Measurements from ENCODE around the gene DSCAML1. TPM values are rescaled to one million over a fixed set of nuclear protein-coding genes. Genes with fewer than 3 reads are reported as not detected.

DSCAML1 gene
- total RNA-seq, 2 donors from 2014 or later: 0.67 to 1.3 TPM

DNA sequence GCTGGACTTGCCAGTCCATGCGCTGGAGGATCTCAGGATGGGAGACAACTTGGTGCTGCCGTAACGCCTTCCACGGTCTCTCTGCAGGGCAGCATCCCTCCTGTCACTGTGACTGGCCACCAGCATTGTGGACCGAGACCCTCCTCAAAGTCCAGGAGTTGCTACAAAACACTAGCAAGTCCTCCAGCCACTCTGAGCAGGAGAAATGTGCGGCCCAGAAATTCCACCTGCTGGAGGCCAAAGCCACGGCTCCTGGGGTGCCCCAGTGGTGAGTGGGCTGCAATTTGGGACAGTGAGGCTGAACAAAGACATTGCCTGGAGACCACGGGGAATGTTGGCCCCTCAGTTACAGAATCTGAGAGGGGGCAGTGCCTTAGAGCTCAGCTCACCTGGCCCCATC is 6.9 kb upstream of the DSCAML1 start:
- no peaks in the 10 kb centered on the region for H3K36me3 ChIP-seq
- TF ChIP-seq, protein P1, sequence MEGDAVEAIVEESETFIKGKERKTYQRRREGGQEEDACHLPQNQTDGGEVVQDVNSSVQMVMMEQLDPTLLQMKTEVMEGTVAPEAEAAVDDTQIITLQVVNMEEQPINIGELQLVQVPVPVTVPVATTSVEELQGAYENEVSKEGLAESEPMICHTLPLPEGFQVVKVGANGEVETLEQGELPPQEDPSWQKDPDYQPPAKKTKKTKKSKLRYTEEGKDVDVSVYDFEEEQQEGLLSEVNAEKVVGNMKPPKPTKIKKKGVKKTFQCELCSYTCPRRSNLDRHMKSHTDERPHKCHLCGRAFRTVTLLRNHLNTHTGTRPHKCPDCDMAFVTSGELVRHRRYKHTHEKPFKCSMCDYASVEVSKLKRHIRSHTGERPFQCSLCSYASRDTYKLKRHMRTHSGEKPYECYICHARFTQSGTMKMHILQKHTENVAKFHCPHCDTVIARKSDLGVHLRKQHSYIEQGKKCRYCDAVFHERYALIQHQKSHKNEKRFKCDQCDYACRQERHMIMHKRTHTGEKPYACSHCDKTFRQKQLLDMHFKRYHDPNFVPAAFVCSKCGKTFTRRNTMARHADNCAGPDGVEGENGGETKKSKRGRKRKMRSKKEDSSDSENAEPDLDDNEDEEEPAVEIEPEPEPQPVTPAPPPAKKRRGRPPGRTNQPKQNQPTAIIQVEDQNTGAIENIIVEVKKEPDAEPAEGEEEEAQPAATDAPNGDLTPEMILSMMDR (IDR thresholded peaks at IDR 0.05): no peak
- H3K27ac ChIP-seq: no peak overlapping the region

DNA sequence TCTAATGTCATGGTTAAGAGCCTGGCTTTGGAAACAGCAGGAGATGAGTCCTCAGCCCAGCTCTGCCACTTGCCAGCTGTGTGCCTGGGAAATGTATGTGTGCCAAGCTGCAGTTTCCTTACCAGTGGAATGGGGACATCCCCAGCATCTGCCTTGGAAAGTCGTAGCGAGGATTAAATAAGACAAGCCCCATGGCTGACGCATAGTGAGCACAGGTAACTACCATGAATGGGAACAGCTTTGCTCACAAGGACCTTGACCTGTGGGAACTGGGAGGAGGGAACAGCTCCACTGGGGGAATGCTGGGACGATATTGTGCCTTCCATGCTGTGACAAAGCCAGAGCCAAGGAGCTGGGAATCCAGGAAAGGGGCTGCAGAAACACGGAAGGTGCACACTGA is 2.6 kb upstream of the DSCAML1 start:
- Histone ChIP-seq H3K4me1 (peaks cover 0 to 18% of the 10 kb centered on the region in 2 donors), H3K4me3 (no peak overlapping the region), H3K9me3 (no peaks in the 10 kb centered on the region), H3K27ac (no peak overlapping the region), H3K27me3 (peaks cover 0 to 16% of the 10 kb centered on the region in 2 donors), H3K36me3 (no peaks in the 10 kb centered on the region)
- DNase-seq (ENCODE audit: low spot score): no peak
- TF ChIP-seq, protein P1 (IDR thresholded peaks at IDR 0.05): no peak

More for the DNA sequence above, 6.9 kb upstream of the DSCAML1 start:
- DNase-seq (ENCODE audit: low spot score): no peak
- Histone ChIP-seq H3K9me3 (no peaks in the 10 kb centered on the region), H3K4me3 (no peak overlapping the region), H3K4me1 (peaks cover 0 to 12% of the 10 kb centered on the region in 2 donors), H3K27me3 (no peaks in the 10 kb centered on the region)

DNA sequence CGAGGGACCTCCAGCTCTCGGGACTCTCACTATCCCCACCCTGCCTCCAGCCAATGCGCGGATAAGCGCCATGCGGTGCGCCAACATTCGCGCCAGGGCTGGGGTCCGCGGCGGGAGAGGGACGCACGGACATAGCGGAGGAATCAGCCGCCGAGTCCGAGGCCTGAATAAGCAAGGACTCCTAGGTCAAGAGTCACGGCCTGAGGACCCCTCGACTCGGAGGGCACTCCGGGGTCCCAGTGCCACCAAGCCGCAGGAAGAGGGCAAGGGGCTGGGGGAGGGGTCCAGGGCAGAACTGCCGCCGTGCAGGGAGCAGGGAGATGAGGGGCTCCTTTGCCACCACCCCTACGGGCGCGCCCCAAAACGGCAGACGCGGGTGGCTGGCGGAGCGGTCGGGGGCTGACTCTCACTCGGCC is 552 bp downstream of the DSCAML1 start:
- peaks cover 0 to 18% of the 10 kb centered on the region in 2 donors for H3K4me1 ChIP-seq
- no peak for DNase-seq (ENCODE audit: low spot score)
- no peaks in the 10 kb centered on the region for H3K36me3 ChIP-seq
- H3K27me3 ChIP-seq: peaks cover 0 to 18% of the 10 kb centered on the region in 2 donors
- TF ChIP-seq, protein P1 (IDR thresholded peaks at IDR 0.05): no peak
- H3K27ac ChIP-seq: no peak overlapping the region
- H3K4me3 ChIP-seq: peak overlapping the region; percentile 6 to 47
- no peaks in the 10 kb centered on the region for H3K9me3 ChIP-seq

DNA sequence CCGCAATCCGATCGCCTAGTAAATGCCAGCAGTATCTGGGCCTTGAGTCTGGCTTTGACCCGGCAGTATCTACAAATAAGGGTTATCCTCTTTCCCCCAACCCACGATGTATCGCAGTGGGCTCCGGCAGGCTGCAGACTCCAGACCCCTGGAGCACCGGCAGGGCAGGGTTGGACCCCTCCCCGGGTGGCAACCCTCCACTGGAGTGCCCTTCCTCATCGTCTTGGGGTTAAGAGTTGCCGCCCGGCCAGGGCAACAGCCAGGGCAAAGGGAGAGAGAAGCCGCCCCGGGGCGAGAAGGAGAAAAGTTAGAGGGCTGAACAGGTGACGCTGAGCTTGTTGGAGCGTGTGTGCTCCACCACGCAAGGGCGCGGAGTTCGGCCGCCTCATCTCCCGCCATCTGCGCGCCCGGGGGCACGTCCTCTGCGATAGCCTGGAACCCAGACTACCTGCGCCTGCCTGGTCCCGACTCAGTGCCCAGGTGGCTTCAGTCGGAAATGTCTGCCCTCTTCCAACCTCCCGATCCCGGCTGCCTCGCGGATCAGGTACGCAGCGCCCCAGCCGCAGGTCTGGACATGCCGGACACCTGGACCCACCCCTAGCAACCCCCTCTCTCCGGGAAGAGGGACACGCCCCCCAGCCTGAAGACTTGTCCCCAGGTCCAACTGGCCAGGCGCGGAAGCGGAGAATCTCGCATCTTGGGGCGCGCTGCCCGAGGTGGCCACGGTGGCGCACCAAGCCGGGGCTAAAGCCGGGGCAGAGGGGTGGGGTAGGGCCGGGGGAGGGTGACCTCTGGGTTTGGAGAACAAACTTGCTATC is 1.2 kb downstream of the DSCAML1 start:
- Histone ChIP-seq H3K27me3 (peaks cover 0 to 18% of the 10 kb centered on the region in 2 donors), H3K9me3 (no peaks in the 10 kb centered on the region)

DNA sequence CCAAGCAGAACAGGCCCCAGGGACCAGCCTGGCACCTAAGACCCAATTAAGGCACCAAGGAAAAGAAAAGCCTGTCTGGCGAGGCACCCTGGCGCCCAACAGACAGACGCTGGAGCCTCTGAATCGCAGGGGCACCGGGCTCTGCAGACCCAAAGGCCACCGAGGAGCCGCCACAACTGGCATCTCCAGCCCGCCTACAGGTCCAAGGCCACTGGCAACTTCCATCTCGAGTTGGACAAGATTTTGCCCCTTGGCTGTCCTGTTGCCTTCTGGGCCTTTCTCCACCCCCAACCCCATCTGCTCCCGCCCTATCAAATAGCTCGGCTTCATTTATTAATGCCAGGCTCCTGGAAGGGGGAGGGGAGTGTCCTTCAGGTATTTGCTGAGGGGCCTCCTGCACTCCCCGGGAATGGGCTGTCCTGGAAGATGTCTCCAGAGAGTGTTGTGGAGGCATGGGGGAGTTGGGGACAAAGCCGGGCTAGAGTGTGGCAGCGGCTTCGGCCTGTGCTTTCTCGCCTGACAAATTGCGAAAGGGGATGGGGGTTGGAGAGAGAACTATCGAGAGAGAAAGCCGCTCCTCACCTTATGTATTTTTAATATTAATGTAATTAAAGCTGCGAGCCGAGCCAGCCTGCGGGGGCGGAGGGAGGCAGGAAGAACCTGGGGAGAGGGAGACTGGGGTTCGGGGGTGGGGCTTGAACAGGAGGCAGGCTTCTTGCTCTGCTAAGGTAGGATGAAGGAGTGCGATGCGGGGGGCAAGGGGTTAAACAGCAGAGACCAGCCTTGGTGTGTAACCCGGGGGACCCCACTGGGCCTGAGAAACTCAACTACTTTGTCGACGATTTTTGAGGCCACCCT is 2.0 kb downstream of the DSCAML1 start:
- peaks cover 0 to 18% of the 10 kb centered on the region in 2 donors for H3K4me1 ChIP-seq
- TF ChIP-seq, protein P1 (IDR thresholded peaks at IDR 0.05): no peak
- H3K9me3 ChIP-seq: no peaks in the 10 kb centered on the region
- no peak overlapping the region for H3K27ac ChIP-seq
- H3K36me3 ChIP-seq: no peaks in the 10 kb centered on the region
- DNase-seq (ENCODE audit: low spot score): no peak
- H3K27me3 ChIP-seq: peaks cover 0 to 18% of the 10 kb centered on the region in 2 donors
- peak overlapping the region in 1 of 2 donors; percentile 47 for H3K4me3 ChIP-seq

More for the DNA sequence above, 1.2 kb downstream of the DSCAML1 start:
- TF ChIP-seq, protein P1 (IDR thresholded peaks at IDR 0.05): no peak
- Histone ChIP-seq H3K4me3 (peak overlapping the region; percentile 6 to 47), H3K36me3 (no peaks in the 10 kb centered on the region), H3K4me1 (peaks cover 0 to 18% of the 10 kb centered on the region in 2 donors), H3K27ac (no peak overlapping the region)
- DNase-seq (ENCODE audit: low spot score): no peak

Data from right atrium auricular region (tissue), 2 donors.